HepG2 (cell line): ENCODE results near the gene ILRUN. TPM values are rescaled to one million over a fixed set of nuclear protein-coding genes. Genes with fewer than 3 reads are reported as not detected.

Source experiments
- ARNT2 ChIP-seq: sonication (generic); formaldehyde crosslinking; IDR thresholded peaks from 2 replicates; pipeline ENCODE4 v1.8.0; 2022; ENCODE audit warnings: mild to moderate bottlenecking, low read depth, missing genetic modification reagents, moderate library complexity
- CREB1 ChIP-seq, 2 experiments: fragments of 450-650 bp in 1 of 2; IDR thresholded peaks; 2 replicates each; pipeline ENCODE4 v1.6.1; 2016 to 2017; ENCODE audit warnings: control low read depth in 1 of 2, mild to moderate bottlenecking in 1 of 2, missing compliant biosample characterization in 1 of 2, missing genetic modification characterization in 1 of 2
- MTA1 ChIP-seq: sonication (generic); formaldehyde crosslinking; IDR thresholded peaks from 2 replicates; pipeline ENCODE4 v1.4.0; 2020; ENCODE audit warnings: missing genetic modification reagents, mild to moderate bottlenecking, borderline replicate concordance
- MYNN ChIP-seq: sonication (generic); formaldehyde crosslinking; IDR thresholded peaks from 2 replicates; pipeline ENCODE4 v1.4.0; 2020; ENCODE audit warnings: mild to moderate bottlenecking, low read depth, missing genetic modification reagents
- SIX1 ChIP-seq: sonication (generic); formaldehyde crosslinking; IDR thresholded peaks from 2 replicates; pipeline ENCODE4 v1.4.0; 2020; ENCODE audit warnings: missing genetic modification reagents, borderline replicate concordance
- TEAD3 ChIP-seq: optimal IDR thresholded peaks from 2 replicates; pipeline ENCODE3; 2016; ENCODE audit warnings: borderline replicate concordance
- ZFP36 ChIP-seq: fragments of 150-350 bp; IDR thresholded peaks from 2 replicates; pipeline ENCODE4 v1.6.1; 2018; ENCODE audit warnings: borderline replicate concordance, low read length, low read depth; ENCODE audit not compliant: partially characterized antibody
- ZMAT3 ChIP-seq: sonication (generic); formaldehyde crosslinking; conservative IDR thresholded peaks from 2 replicates; pipeline ENCODE4 v1.7.0; 2021; ENCODE audit warnings: missing genetic modification reagents
- ZNF816 ChIP-seq: sonication (generic); formaldehyde crosslinking; IDR thresholded peaks from 2 replicates; pipeline ENCODE4 v1.8.0; 2022; ENCODE audit warnings: missing genetic modification reagents, mild to moderate bottlenecking, borderline replicate concordance
- polyA plus RNA-seq, 8 experiments: library from polyadenylated mRNA; depleted of rRNA in 3 of 8; stranded (reverse) in 7 of 8; unstranded in 1 of 8; fragments of >200 nt; fragmentation: Illumina TruSeq in 4 of 8; extraction: Trizol in 4 of 8; gene quantifications; 2 replicates each; pipeline versions ENCODE4 v1.2.1 to v1.2.3, GENCODE V29; 2011 to 2016; ENCODE audit warnings: low read depth in 4 of 8, missing spikeins in 1 of 8, mixed read lengths in 1 of 8; ENCODE audit not compliant: insufficient read depth in 1 of 8
- total RNA-seq, 5 experiments: library from RNA; depleted of rRNA; stranded (reverse); fragments of >200 nt; fragmentation: Illumina TruSeq; extraction: Trizol; gene quantifications; 2 replicates each; pipeline ENCODE4 v1.2.3, GENCODE V29; 2016; ENCODE audit warnings: low read depth in 1 of 5
- TF ChIP-seq, protein P1 (sequence below): sonication (generic); formaldehyde crosslinking; IDR thresholded peaks from 2 replicates; pipeline ENCODE4 v1.4.0; 2020; ENCODE audit warnings: missing genetic modification reagents
- TF ChIP-seq, protein P2 (sequence below): IDR thresholded peaks from 2 replicates; pipeline ENCODE4 v1.6.1; 2012; ENCODE audit warnings: inconsistent platforms
- TF ChIP-seq, protein P3 (sequence below): sonication (generic); formaldehyde crosslinking; IDR thresholded peaks from 2 replicates; pipeline ENCODE4 v1.5.1; 2020; ENCODE audit warnings: missing genetic modification reagents, mild to moderate bottlenecking, borderline replicate concordance
- TF ChIP-seq, protein P4 (sequence below): sonication (generic); formaldehyde crosslinking; IDR thresholded peaks from 2 replicates; pipeline ENCODE4 v1.4.0; 2020; ENCODE audit warnings: mild to moderate bottlenecking, missing genetic modification reagents
- TF ChIP-seq, protein P5 (sequence below): sonication (generic); formaldehyde crosslinking; IDR thresholded peaks from 2 replicates; pipeline ENCODE4 v1.9.0; 2022; ENCODE audit warnings: low read depth, missing genetic modification reagents
- TF ChIP-seq, protein P6 (sequence below): sonication (generic); formaldehyde crosslinking; IDR thresholded peaks from 2 replicates; pipeline ENCODE4 v1.5.0; 2020; ENCODE audit warnings: missing genetic modification reagents, mild to moderate bottlenecking, borderline replicate concordance
- TF ChIP-seq, protein P7 (sequence below): sonication (generic); formaldehyde crosslinking; IDR thresholded peaks from 2 replicates; pipeline ENCODE4 v1.4.0; 2020; ENCODE audit warnings: missing genetic modification reagents; ENCODE audit errors: not compliant biosample characterization
- TF ChIP-seq, protein P8 (sequence below): sonication (generic); formaldehyde crosslinking; IDR thresholded peaks from 2 replicates; pipeline ENCODE4 v1.8.0; 2022; ENCODE audit warnings: mild to moderate bottlenecking, missing genetic modification reagents, moderate library complexity
- TF ChIP-seq, protein P9 (sequence below): IDR thresholded peaks from 2 replicates; pipeline ENCODE4 v1.6.1; 2016; ENCODE audit warnings: missing compliant biosample characterization, missing genetic modification reagents, borderline replicate concordance
- TF ChIP-seq, protein P10 (sequence below): sonication (generic); formaldehyde crosslinking; IDR thresholded peaks from 2 replicates; pipeline ENCODE4 v1.4.0; 2020; ENCODE audit warnings: mild to moderate bottlenecking, missing genetic modification reagents

ILRUN gene
- total and polyA plus RNA-seq, 2 of the 13 experiments (the other 11 are each of a cell fraction or from before 2014, with no cell fraction given) = 45.5 to 66.6 TPM

DNA sequence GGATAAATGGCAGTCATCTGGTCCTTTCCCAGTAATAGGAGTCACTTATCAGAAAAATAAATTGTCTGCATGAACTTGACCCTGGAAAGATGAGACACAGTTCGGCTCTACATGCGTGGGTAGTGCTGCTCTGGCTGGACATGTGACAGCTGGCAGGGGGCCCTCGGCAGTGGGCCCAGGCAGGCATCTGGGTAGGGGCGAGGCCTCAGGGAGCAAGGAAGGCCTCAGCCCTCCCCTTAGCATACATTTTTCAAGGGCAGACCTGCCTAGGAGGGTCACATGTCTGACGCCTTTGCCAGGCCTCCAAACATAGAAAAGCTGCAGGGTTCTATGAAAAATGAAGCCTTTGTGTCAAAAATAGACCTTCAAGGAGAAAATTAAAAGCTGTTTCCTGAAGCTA, 12.8 kb upstream of the ILRUN start (continued):
- TF ChIP-seq, protein P1, sequence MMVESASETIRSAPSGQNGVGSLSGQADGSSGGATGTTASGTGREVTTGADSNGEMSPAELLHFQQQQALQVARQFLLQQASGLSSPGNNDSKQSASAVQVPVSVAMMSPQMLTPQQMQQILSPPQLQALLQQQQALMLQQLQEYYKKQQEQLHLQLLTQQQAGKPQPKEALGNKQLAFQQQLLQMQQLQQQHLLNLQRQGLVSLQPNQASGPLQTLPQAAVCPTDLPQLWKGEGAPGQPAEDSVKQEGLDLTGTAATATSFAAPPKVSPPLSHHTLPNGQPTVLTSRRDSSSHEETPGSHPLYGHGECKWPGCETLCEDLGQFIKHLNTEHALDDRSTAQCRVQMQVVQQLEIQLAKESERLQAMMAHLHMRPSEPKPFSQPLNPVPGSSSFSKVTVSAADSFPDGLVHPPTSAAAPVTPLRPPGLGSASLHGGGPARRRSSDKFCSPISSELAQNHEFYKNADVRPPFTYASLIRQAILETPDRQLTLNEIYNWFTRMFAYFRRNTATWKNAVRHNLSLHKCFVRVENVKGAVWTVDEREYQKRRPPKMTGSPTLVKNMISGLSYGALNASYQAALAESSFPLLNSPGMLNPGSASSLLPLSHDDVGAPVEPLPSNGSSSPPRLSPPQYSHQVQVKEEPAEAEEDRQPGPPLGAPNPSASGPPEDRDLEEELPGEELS (CRISPR knock-in tag) = no peak
- TF ChIP-seq CREB1 (IDR thresholded peaks at IDR 0.05) (no peak), CREB1 (CRISPR knock-in tag; IDR thresholded peaks at IDR 0.05) (no peak), ARNT2 (CRISPR knock-in tag) (no peak), SIX1 (CRISPR knock-in tag) (no peak), ZMAT3 (CRISPR knock-in tag) (no peak), MYNN (CRISPR knock-in tag) (no peak), MTA1 (CRISPR knock-in tag) (no peak), ZFP36 (no peak), TEAD3 (CRISPR knock-in tag) (peak; percentile 12), ZNF816 (no peak)
- TF ChIP-seq, protein P2, sequence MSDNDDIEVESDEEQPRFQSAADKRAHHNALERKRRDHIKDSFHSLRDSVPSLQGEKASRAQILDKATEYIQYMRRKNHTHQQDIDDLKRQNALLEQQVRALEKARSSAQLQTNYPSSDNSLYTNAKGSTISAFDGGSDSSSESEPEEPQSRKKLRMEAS = peak; percentile 51
- TF ChIP-seq, protein P3, sequence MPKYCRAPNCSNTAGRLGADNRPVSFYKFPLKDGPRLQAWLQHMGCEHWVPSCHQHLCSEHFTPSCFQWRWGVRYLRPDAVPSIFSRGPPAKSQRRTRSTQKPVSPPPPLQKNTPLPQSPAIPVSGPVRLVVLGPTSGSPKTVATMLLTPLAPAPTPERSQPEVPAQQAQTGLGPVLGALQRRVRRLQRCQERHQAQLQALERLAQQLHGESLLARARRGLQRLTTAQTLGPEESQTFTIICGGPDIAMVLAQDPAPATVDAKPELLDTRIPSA (CRISPR knock-in tag) = no peak
- TF ChIP-seq, protein P4, sequence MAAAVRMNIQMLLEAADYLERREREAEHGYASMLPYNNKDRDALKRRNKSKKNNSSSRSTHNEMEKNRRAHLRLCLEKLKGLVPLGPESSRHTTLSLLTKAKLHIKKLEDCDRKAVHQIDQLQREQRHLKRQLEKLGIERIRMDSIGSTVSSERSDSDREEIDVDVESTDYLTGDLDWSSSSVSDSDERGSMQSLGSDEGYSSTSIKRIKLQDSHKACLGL (CRISPR knock-in tag) = no peak
- TF ChIP-seq, protein P5, sequence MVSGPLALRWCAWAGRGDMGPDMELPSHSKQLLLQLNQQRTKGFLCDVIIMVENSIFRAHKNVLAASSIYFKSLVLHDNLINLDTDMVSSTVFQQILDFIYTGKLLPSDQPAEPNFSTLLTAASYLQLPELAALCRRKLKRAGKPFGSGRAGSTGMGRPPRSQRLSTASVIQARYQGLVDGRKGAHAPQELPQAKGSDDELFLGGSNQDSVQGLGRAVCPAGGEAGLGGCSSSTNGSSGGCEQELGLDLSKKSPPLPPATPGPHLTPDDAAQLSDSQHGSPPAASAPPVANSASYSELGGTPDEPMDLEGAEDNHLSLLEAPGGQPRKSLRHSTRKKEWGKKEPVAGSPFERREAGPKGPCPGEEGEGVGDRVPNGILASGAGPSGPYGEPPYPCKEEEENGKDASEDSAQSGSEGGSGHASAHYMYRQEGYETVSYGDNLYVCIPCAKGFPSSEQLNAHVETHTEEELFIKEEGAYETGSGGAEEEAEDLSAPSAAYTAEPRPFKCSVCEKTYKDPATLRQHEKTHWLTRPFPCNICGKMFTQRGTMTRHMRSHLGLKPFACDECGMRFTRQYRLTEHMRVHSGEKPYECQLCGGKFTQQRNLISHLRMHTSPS (CRISPR knock-in tag) = no peak
- TF ChIP-seq, protein P6, sequence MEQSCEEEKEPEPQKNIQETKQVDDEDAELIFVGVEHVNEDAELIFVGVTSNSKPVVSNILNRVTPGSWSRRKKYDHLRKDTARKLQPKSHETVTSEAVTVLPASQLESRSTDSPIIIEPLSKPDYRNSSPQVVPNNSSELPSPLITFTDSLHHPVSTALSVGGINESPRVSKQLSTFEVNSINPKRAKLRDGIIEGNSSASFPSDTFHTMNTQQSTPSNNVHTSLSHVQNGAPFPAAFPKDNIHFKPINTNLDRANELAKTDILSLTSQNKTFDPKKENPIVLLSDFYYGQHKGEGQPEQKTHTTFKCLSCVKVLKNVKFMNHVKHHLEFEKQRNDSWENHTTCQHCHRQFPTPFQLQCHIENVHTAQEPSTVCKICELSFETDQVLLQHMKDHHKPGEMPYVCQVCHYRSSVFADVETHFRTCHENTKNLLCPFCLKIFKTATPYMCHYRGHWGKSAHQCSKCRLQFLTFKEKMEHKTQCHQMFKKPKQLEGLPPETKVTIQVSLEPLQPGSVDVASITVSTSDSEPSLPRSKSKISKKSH (CRISPR knock-in tag) = no peak
- TF ChIP-seq, protein P7, sequence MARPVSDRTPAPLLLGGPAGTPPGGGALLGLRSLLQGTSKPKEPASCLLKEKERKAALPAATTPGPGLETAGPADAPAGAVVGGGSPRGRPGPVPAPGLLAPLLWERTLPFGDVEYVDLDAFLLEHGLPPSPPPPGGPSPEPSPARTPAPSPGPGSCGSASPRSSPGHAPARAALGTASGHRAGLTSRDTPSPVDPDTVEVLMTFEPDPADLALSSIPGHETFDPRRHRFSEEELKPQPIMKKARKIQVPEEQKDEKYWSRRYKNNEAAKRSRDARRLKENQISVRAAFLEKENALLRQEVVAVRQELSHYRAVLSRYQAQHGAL (CRISPR knock-in tag) = no peak
- TF ChIP-seq, protein P8, sequence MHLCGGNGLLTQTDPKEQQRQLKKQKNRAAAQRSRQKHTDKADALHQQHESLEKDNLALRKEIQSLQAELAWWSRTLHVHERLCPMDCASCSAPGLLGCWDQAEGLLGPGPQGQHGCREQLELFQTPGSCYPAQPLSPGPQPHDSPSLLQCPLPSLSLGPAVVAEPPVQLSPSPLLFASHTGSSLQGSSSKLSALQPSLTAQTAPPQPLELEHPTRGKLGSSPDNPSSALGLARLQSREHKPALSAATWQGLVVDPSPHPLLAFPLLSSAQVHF (CRISPR knock-in tag) = no peak
- TF ChIP-seq, protein P9, sequence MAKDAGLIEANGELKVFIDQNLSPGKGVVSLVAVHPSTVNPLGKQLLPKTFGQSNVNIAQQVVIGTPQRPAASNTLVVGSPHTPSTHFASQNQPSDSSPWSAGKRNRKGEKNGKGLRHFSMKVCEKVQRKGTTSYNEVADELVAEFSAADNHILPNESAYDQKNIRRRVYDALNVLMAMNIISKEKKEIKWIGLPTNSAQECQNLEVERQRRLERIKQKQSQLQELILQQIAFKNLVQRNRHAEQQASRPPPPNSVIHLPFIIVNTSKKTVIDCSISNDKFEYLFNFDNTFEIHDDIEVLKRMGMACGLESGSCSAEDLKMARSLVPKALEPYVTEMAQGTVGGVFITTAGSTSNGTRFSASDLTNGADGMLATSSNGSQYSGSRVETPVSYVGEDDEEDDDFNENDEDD = no peak
- TF ChIP-seq, protein P10, sequence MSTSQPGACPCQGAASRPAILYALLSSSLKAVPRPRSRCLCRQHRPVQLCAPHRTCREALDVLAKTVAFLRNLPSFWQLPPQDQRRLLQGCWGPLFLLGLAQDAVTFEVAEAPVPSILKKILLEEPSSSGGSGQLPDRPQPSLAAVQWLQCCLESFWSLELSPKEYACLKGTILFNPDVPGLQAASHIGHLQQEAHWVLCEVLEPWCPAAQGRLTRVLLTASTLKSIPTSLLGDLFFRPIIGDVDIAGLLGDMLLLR = no peak
